Upper lobe of right lung (tissue), 1 donor: ENCODE results near the gene MRPL12. TPM values are rescaled to one million over a fixed set of nuclear protein-coding genes. Genes with fewer than 3 reads are reported as not detected.

ENCODE experiments used
- ATAC-seq: fragments of 200-7000 bp; cut with Tn5 transposase; one replicate; pipeline ENCODE4 v1.9.1; 2020; ENCODE audit warnings: mild to moderate bottlenecking, moderate library complexity
- DNase-seq: peaks from one replicate; pipeline ENCODE4 v3.0.0-alpha.2; 2020
- H3K27ac ChIP-seq: fragments of 200-600 bp; one replicate; pipeline ENCODE4 v1.8.0; 2022
- H3K27me3 ChIP-seq: fragments of 200-600 bp; one replicate; pipeline ENCODE4 v1.8.0; 2022; ENCODE audit warnings: mild to moderate bottlenecking
- H3K36me3 ChIP-seq: fragments of 200-600 bp; one replicate; pipeline ENCODE4 v1.8.0; 2022
- H3K4me1 ChIP-seq: fragments of 200-600 bp; one replicate; pipeline ENCODE4 v1.8.0; 2022
- H3K4me3 ChIP-seq: fragments of 200-600 bp; one replicate; pipeline ENCODE4 v1.8.0; 2022; ENCODE audit warnings: mild to moderate bottlenecking
- H3K9me3 ChIP-seq: fragments of 200-600 bp; one replicate; pipeline ENCODE4 v1.8.0; 2022
- CTCF ChIP-seq: fragments of 200-600 bp; IDR thresholded peaks from one replicate; pipeline ENCODE4 v1.8.0; 2022; ENCODE audit warnings: antibody characterized with exemption
- intact Hi-C: fragments of 100-400 bp; cut with DNase I; formaldehyde crosslinking; loops from one replicate; pipeline ENCODE4 v1.11.0; 2022
- total RNA-seq: library from RNA; stranded (reverse); fragmentation: NEBNext Ultra II Directional; extraction: Animal tissue kit (Norgen Biotek cat#: 25700); gene quantifications from one replicate; pipeline ENCODE4 v1.2.1, GENCODE V29; 2021
- donor health status: DM: no; HTN: yes; CAD: no; lungs with severe emphysema.

The MRPL12 gene
- total RNA-seq, 1 donor from 2014 or later: 40.3 TPM

GRCh38 chr17:81660441-81660840 lies 42.7 kb upstream of the MRPL12 start:
- Histone ChIP-seq H3K9me3 (no peaks in the 10 kb centered on the region), H3K36me3 (no peaks in the 10 kb centered on the region), H3K27ac (no peak overlapping the region), H3K4me1 (peaks cover 8% of the 10 kb centered on the region), H3K4me3 (no peak overlapping the region), H3K27me3 (no peaks in the 10 kb centered on the region)
- intact Hi-C loops: no loop called here
- no peak for ATAC-seq
- no peak for DNase-seq
- no peak for TF ChIP-seq CTCF

GRCh38 chr17:81662002-81662401 lies 41.2 kb upstream of the MRPL12 start:
- H3K27ac ChIP-seq: no peak overlapping the region
- no peak for TF ChIP-seq CTCF
- no peak for ATAC-seq
- no peaks in the 10 kb centered on the region for H3K36me3 ChIP-seq
- no peak overlapping the region for H3K4me3 ChIP-seq
- intact Hi-C loops: no loop called here
- H3K4me1 ChIP-seq: peaks cover 13% of the 10 kb centered on the region
- no peaks in the 10 kb centered on the region for H3K9me3 ChIP-seq
- no peaks in the 10 kb centered on the region for H3K27me3 ChIP-seq
- no peak for DNase-seq

GRCh38 chr17:81664051-81664470 lies 39.1 kb upstream of the MRPL12 start:
- no peak for TF ChIP-seq CTCF
- Histone ChIP-seq H3K27me3 (no peaks in the 10 kb centered on the region), H3K36me3 (peaks cover 6% of the 10 kb centered on the region), H3K27ac (no peak overlapping the region), H3K4me3 (no peak overlapping the region), H3K9me3 (no peaks in the 10 kb centered on the region), H3K4me1 (peaks cover 25% of the 10 kb centered on the region)
- ATAC-seq (no peak), DNase-seq (no peak)
- intact Hi-C loops: no loop called here

GRCh38 chr17:81665205-81666091 lies 37.7 kb upstream of the MRPL12 start:
- peak overlapping the region; percentile 99 for H3K4me3 ChIP-seq
- intact Hi-C loops: no loop called here
- ATAC-seq (peak; percentile 45), DNase-seq (peak; percentile 78)
- peaks cover 17% of the 10 kb centered on the region for H3K36me3 ChIP-seq
- H3K9me3 ChIP-seq: no peaks in the 10 kb centered on the region
- H3K27me3 ChIP-seq: no peaks in the 10 kb centered on the region
- H3K27ac ChIP-seq: peak overlapping the region; percentile 92
- TF ChIP-seq CTCF: no peak
- H3K4me1 ChIP-seq: peaks cover 25% of the 10 kb centered on the region

GRCh38 chr17:81666092-81666341 lies 37.1 kb upstream of the MRPL12 start:
- H3K9me3 ChIP-seq: no peaks in the 10 kb centered on the region
- no peaks in the 10 kb centered on the region for H3K27me3 ChIP-seq
- peak overlapping the region; percentile 92 for H3K27ac ChIP-seq
- peaks cover 22% of the 10 kb centered on the region for H3K36me3 ChIP-seq
- TF ChIP-seq CTCF: no peak
- peaks cover 25% of the 10 kb centered on the region for H3K4me1 ChIP-seq
- intact Hi-C loops: no loop called here
- DNase-seq (no peak), ATAC-seq (no peak)
- H3K4me3 ChIP-seq: peak overlapping the region; percentile 99
